Measurements from ENCODE around the gene YIF1A.
"Not testable (repeated sequence)": the region's sequence is repeated elsewhere in the genome, so short reads cannot be mapped to it uniquely, and the experiment has no call there.

YIF1A gene

GRCh38 chr11:66286699-66287098 is 2.2 kb downstream of the YIF1A start:
- DNase-seq (ENCODE audit: low read depth): no peak

GRCh38 chr11:66285250-66285947 is 3.5 kb downstream of the YIF1A start:
- no peak for DNase-seq (ENCODE audit: low read depth)

GRCh38 chr11:66284526-66285078 is 4.3 kb downstream of the YIF1A start:
- DNase-seq (ENCODE audit: low read depth): no peak

DNA sequence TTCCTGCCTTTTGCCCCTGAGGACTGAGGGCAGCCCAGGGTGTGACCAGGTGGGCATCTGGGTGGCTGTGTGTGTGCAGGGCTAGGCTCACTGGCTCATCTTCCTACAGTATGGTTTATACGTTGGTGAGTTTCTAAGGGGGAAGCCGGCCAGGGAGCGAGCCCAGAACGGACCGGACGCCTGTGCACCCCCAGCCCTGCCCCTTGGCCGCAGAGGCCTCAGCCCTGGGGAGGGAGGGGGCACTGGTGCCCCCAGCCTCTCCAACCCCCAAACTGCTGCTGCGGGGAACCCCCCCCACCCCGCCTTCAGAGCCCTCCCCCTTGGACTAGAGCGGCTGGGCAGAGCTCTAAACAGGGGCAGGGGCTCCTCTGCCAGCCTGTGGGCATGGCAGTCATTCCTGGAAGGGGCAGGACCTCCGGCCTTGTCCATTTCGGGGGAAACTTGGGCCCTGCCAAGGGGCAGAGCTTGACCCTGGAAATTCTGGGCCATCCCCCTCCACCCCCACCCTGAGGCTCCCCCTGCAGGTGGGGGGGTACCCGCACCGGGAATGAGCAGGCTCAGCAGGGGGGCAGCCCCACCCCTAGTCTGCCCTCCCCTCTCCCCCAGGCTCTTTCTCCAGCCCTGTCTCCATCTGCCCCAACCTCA is 5.4 kb downstream of the YIF1A start:
- DNase-seq (ENCODE audit: low read depth): no peak

DNA sequence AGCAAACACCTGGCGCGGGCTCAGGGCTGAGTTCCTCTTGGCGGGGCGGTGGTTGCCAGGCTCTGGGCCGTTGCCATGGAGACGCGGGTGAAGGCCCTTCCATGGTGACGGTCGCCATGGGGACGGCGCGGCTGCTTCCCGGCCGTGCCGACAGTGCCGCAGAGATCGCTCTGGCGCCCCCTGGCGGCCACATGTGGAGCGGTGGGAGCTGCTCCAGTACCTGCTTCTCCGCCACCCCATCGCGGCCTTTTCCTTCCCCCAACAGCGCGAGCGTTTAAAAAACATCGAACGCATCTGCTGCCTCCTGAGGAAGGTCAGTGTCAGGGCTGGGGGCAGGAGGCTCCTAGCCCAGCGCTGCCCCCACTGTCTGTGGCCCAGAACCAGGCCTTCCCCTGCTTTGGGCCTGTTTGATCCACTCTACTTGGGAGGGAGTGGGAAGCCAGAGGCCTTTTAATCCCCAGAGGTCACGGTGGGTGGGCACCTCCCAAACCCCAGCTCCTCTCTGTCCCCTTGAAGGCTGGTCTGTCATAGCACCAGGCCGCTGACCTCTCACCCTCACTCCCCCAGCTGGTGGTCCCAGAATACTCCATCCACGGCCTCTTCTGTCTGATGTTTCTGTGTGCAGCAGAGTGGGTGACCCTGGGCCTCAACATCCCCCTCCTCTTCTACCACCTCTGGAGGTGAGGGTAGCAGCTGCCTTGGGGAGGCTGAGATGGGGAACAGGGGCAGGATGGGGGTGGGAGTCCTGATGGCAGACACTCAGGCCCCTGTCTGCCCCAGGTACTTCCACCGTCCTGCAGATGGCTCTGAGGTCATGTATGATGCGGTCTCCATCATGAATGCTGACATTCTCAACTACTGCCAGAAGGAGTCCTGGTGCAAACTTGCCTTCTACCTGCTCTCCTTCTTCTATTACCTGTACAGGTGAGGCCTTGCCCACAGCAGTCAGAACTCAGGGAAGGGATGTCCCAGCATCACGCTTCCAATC is 6.2 kb downstream of the YIF1A start:
- DNase-seq (ENCODE audit: low read depth): peak; percentile 100

DNA sequence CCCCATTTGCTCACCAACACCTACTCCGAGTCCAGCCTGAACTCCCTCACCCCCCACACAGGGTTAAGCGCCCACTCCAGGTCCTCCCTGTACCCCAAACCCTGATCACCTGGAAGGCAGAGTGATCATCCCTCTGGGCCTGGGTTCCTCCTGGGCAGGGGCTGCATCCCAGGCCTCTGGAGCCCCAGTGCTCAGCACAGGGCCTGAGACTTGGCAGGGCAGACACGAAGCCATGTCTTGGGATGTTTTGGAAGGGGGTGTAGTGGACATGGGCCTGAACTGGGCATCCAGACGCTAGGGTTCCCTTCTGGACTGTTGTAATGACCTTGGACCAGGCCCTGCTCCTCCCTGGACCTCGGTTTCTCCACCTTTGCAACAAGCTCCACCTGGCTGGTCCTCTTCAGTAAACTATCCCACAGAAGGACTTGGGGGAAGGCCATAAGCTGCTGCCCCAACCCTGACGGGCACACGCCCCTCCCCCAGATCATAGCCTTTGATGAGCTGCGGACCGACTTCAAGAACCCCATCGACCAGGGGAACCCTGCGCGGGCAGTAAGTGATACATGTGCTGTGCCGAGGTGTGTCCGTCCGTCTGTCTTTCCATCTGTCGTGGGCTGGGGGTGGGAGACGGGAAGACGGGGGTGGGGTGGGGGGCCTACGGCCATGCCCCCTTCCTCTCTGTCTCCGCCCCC is 7.0 kb downstream of the YIF1A start:
- no peak for DNase-seq (ENCODE audit: low read depth)

GRCh38 chr11:66281001-66281400 is 7.9 kb downstream of the YIF1A start:
- DNase-seq (ENCODE audit: low read depth): no peak

- no peak for DNase-seq (ENCODE audit: low read depth)
Measured at GRCh38 chr11:66280428-66280827, 8.5 kb downstream of the YIF1A start.

DNA sequence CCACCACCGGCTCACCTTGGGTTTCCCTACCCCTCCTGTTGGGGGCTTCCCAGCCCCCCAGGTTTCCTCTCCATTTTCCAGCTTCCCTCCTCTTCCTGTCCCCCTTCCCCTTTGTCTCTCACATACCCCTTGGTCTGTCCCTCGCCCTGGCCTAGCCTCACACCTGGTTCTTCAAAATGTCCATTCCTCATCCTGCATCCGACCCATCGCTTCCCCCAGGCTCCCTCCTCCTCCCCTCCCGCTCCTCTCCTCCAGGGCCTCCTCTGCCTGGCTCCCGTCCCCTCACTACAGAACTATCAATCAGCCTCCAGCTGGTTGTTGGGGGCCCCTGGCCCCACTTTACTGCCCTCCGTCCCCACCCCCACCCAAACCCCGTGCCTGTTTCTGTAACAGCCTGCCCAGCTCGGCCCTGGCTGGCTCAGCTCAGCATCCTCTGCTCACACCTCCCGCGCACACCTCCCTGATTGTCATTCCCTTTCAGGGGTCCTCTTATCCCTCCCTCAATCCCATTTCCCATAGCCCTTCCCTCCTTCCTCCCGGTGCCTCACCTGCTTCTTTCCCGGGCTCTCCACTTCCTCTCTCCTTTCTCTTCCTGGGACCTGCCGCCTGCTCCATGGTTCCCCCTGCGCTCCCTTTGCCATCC is 9.7 kb downstream of the YIF1A start:
- no peak for DNase-seq (ENCODE audit: low read depth)

DNA sequence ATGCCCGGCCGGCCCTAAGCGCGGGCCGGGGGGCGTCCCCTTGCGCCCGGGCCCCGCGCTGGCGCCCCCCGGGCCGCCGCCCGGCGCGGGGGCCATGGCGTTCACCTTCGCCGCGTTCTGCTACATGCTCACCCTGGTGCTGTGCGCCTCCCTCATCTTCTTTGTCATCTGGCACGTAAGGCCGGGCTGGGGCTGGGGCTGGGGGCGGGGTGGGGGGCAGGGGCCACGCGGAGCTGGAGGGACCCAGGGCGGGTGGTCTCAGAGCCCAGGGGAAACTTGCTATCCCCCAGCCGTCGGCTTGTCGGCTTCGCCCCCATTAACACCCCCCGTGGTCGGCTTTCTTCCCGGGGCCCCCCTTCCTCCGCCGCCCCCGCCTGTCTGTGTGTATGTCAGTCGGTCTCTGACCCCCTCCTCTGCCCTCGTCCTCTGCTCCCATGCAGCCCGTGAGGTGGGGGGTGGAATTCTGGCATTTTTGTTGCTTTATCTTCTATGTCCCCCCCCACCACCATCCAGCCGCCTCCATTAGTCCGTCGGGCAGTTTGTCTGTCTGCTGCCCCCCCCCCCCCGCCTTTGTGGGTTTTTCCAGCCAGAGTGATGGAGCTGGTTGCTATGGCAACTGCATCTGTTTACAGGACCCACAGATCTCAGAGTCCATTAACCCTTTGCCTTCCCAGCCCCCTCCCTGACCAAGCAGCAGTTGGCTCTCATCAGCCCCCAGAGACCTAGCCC is 10.4 kb downstream of the YIF1A start:
- no peak for DNase-seq (ENCODE audit: low read depth)

GRCh38 chr11:66277471-66278362 is 11.2 kb downstream of the YIF1A start, which contains the start of gene CNIH2:
TSS of gene CNIH2 (plus strand) at chr11:66278175. CDS start at chr11:66278457, 282 bp downstream.
- DNase-seq (ENCODE audit: low read depth): no peak

- not testable (repeated sequence) for DNase-seq (ENCODE audit: low read depth)
Measured at GRCh38 chr11:66277064-66277463, 11.9 kb downstream of the YIF1A start.

GRCh38 chr11:66276619-66277018 is 12.3 kb downstream of the YIF1A start:
- not testable (repeated sequence) for DNase-seq (ENCODE audit: low read depth)

DNA sequence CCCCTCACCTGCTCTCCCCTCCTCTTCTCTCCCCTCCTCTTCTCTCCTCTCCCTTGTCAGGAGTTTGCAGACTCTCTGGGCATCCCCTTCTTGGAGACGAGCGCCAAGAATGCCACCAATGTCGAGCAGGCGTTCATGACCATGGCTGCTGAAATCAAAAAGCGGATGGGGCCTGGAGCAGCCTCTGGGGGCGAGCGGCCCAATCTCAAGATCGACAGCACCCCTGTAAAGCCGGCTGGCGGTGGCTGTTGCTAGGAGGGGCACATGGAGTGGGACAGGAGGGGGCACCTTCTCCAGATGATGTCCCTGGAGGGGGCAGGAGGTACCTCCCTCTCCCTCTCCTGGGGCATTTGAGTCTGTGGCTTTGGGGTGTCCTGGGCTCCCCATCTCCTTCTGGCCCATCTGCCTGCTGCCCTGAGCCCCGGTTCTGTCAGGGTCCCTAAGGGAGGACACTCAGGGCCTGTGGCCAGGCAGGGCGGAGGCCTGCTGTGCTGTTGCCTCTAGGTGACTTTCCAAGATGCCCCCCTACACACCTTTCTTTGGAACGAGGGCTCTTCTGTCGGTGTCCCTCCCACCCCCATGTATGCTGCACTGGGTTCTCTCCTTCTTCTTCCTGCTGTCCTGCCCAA is 12.8 kb downstream of the YIF1A start:
- no peak for DNase-seq (ENCODE audit: low read depth)

DNA sequence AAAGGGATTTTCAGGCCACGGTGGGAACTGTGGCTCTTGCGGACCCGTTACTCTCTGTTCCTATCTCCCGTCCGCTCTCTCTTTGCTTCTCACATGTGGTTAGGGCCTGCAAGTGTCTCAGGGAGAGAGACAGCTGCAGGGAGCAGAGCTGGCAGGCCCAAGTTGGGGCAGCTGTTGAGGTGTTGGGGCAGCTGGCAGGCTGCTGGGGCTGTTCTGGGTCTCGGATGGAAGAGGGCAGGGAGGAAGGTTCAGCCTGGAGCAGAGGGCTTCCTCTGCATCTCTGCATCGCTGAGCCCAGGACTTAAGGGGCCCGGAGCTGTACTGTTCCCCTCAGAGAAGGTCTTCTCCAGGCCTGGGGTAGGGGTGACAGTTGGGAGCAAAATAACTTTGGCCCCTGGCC is 13.5 kb downstream of the YIF1A start:
- DNase-seq (ENCODE audit: low read depth): no peak

GRCh38 chr11:66274219-66274618 is 14.7 kb downstream of the YIF1A start:
- DNase-seq (ENCODE audit: low read depth): no peak

DNA sequence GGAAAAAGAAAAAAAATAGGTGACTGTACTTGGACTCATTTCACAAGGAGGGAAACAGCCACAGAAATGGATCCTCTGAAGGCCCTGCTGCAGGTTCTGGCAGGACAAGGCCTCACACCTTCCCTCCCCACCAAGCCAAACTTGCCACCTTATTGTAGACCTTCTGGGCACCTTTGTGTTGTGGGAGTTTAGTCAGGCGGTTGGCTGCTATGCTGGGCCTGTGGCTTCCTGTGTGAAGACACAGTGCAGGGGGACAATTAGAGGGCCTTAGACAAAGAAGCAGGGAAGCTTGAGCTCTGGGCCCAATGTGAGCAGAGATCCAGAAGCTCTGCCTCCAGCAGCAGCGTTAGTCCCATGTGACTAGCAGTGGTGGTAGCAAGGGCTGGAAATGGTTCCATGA is 16.3 kb downstream of the YIF1A start:
- DNase-seq (ENCODE audit: low read depth): no peak

GRCh38 chr11:66271816-66272215 is 17.1 kb downstream of the YIF1A start:
- DNase-seq (ENCODE audit: low read depth): no peak
